Left ventricle myocardium inferior (tissue), 1 donor: ENCODE data around the gene INO80B. TPM values are rescaled to one million over a fixed set of nuclear protein-coding genes. Genes with fewer than 3 reads are reported as not detected.
"Not testable (repeated sequence)": the region's sequence is repeated elsewhere in the genome, so short reads cannot be mapped to it uniquely, and the experiment has no call there.

ENCODE experiments used
- DNase-seq: peaks from one replicate; pipeline ENCODE4 v3.0.0-alpha.2; 2020
- H3K27ac ChIP-seq: fragments of 200-600 bp; replicated peaks from 2 replicates; pipeline ENCODE4 v1.8.0; 2021
- H3K27me3 ChIP-seq: fragments of 200-600 bp; 2 replicates; pipeline ENCODE4 v1.8.0; 2021; ENCODE audit warnings: low read depth
- H3K36me3 ChIP-seq: fragments of 200-600 bp; 2 replicates; pipeline ENCODE4 v1.8.0; 2021
- H3K4me1 ChIP-seq: fragments of 200-600 bp; 2 replicates; pipeline ENCODE4 v1.8.0; 2021
- H3K4me3 ChIP-seq: fragments of 200-600 bp; 2 replicates; pipeline ENCODE4 v1.8.0; 2021; ENCODE audit warnings: mild to moderate bottlenecking, moderate library complexity
- H3K9me3 ChIP-seq: fragments of 200-600 bp; replicated peaks from 2 replicates; pipeline ENCODE4 v1.8.0; 2021
- CTCF ChIP-seq: fragments of 200-600 bp; IDR thresholded peaks from 2 replicates; pipeline ENCODE4 v1.8.0; 2021; ENCODE audit warnings: antibody characterized with exemption, mild to moderate bottlenecking, borderline replicate concordance
- intact Hi-C: fragments of 100-400 bp; cut with micrococcal nuclease; formaldehyde crosslinking; loops from one replicate; pipeline ENCODE4 v1.11.0; 2022
- total RNA-seq: library from RNA; stranded (reverse); fragmentation: NEBNext Ultra II Directional; extraction: Animal tissue kit (Norgen Biotek cat#: 25700); gene quantifications from one replicate; pipeline ENCODE4 v1.2.1, GENCODE V29; 2021
- donor health status: DM: no; HTN: yes; CAD: no; lungs with severe emphysema.

INO80B gene
- total RNA-seq, 1 donor from 2014 or later, result 19.3 TPM

GRCh38 chr2:74458938-74459363 is 4.1 kb downstream of the INO80B start:
- DNase-seq, result no peak
- H3K27ac ChIP-seq, result peak overlapping the region; percentile 98
- TF ChIP-seq CTCF, result no peak
- no peaks in the 10 kb centered on the region for H3K27me3 ChIP-seq
- H3K4me1 ChIP-seq, result peaks cover 51% of the 10 kb centered on the region
- no peaks in the 10 kb centered on the region for H3K9me3 ChIP-seq
- intact Hi-C loops, result no loop called here
- peaks cover 21% of the 10 kb centered on the region for H3K36me3 ChIP-seq
- H3K4me3 ChIP-seq, result peak overlapping the region; percentile 87

- H3K4me3 ChIP-seq, DNase-seq, H3K9me3 ChIP-seq, intact Hi-C loops, H3K27ac ChIP-seq, H3K27me3 ChIP-seq: not testable (repeated sequence)
- H3K36me3 ChIP-seq, result peaks cover 21% of the 10 kb centered on the region
- peaks cover 54% of the 10 kb centered on the region for H3K4me1 ChIP-seq
Observed at GRCh38 chr2:74459503-74460118, 4.7 kb downstream of the INO80B start.

GRCh38 chr2:74460187-74460586 is 5.3 kb downstream of the INO80B start:
- H3K9me3 ChIP-seq, H3K27ac ChIP-seq, intact Hi-C loops, DNase-seq, H3K4me3 ChIP-seq, H3K27me3 ChIP-seq: not testable (repeated sequence)
- Histone ChIP-seq H3K36me3 (peaks cover 21% of the 10 kb centered on the region), H3K4me1 (peaks cover 56% of the 10 kb centered on the region)

- intact Hi-C loops, result no loop called here
- no peak for TF ChIP-seq CTCF
- H3K27me3 ChIP-seq, result no peaks in the 10 kb centered on the region
- no peak overlapping the region for H3K4me3 ChIP-seq
- H3K9me3 ChIP-seq, result no peaks in the 10 kb centered on the region
- no peak for DNase-seq
- peaks cover 54% of the 10 kb centered on the region for H3K4me1 ChIP-seq
- no peak overlapping the region for H3K27ac ChIP-seq
- H3K36me3 ChIP-seq, result peaks cover 21% of the 10 kb centered on the region
Observed at GRCh38 chr2:74461187-74462053, 6.5 kb downstream of the INO80B start.

- no peak for TF ChIP-seq CTCF
Observed at GRCh38 chr2:74462054-74462785, 7.3 kb downstream of the INO80B start.

GRCh38 chr2:74462786-74463105 is 7.9 kb downstream of the INO80B start:
- Histone ChIP-seq H3K27me3 (no peaks in the 10 kb centered on the region), H3K27ac (no peak overlapping the region), H3K9me3 (no peaks in the 10 kb centered on the region), H3K4me1 (peaks cover 41% of the 10 kb centered on the region), H3K4me3 (no peak overlapping the region), H3K36me3 (peaks cover 21% of the 10 kb centered on the region)
- intact Hi-C loops, result no loop called here
- no peak for DNase-seq
- TF ChIP-seq CTCF, result no peak

More at GRCh38 chr2:74462054-74462785, 7.3 kb downstream of the INO80B start:
- no peak for DNase-seq
- no peak overlapping the region for H3K27ac ChIP-seq
- no peaks in the 10 kb centered on the region for H3K27me3 ChIP-seq
- no peak overlapping the region for H3K4me3 ChIP-seq
- H3K4me1 ChIP-seq, result peaks cover 46% of the 10 kb centered on the region
- intact Hi-C loops, result no loop called here
- peaks cover 21% of the 10 kb centered on the region for H3K36me3 ChIP-seq
- H3K9me3 ChIP-seq, result no peaks in the 10 kb centered on the region
